ENCODE data around the gene BTLA.
"Not testable (repeated sequence)": the region's sequence is repeated elsewhere in the genome, so short reads cannot be mapped to it uniquely, and the experiment has no call there.

DNA sequence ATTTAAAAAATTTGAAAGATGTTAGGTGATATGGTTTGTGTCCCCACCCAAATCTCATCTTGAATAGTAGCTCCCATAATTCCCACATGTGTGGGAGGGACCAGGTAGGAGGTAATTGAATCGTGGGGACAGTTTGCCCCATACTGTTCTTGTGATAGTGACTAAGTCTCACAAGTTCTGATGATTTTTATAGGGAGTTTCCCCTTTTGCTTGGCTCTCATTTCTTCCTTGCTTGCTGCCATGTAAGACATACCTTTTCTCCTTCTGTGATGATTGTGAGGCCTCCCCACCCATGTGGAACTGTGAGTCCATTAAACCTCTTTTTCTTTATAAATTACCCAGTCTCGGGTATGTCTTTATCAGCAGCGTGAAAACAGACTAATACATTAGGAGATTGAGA lies 19.7 kb upstream of the BTLA start:
- TF ChIP-seq, protein P1, sequence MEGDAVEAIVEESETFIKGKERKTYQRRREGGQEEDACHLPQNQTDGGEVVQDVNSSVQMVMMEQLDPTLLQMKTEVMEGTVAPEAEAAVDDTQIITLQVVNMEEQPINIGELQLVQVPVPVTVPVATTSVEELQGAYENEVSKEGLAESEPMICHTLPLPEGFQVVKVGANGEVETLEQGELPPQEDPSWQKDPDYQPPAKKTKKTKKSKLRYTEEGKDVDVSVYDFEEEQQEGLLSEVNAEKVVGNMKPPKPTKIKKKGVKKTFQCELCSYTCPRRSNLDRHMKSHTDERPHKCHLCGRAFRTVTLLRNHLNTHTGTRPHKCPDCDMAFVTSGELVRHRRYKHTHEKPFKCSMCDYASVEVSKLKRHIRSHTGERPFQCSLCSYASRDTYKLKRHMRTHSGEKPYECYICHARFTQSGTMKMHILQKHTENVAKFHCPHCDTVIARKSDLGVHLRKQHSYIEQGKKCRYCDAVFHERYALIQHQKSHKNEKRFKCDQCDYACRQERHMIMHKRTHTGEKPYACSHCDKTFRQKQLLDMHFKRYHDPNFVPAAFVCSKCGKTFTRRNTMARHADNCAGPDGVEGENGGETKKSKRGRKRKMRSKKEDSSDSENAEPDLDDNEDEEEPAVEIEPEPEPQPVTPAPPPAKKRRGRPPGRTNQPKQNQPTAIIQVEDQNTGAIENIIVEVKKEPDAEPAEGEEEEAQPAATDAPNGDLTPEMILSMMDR (IDR thresholded peaks at IDR 0.05; ENCODE audit: insufficient read depth, low read length, poor library complexity, severe bottlenecking): not testable (repeated sequence)
- TF ChIP-seq EZH2phosphoT487 (conservative IDR thresholded peaks at IDR 0.05; ENCODE audit: low read length): not testable (repeated sequence)
